D341Med (cell line): ENCODE measurements around the gene CXCL14.
"Not testable (repeated sequence)": the region's sequence is repeated elsewhere in the genome, so short reads cannot be mapped to it uniquely, and the experiment has no call there.

ENCODE experiments used
- DNase-seq: peaks from one replicate; pipeline ENCODE4 v3.0.0; 2012; ENCODE audit warnings: low spot score

The CXCL14 gene

DNA sequence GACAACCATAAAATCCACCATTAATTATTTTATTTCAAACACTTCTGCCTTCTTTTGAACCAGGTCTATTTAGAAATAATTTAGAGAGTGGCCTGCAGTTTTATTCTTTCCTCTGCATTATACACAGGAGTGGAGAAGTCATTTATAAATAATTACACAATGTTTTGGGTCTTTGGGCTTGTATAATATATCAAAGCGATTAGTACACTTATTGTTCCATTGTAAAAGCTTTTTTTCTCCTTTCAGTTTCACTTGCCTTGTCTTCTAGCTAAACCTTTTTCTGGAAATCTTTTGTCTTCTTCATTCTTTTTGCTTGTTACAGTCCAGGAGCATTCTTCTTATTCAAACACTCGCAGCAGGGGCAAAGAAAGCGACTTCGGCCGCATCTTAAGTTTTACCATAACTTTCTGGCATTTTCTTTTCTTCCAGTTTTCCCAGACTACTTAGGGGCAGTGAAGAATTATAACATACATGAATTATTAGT lies 35.7 kb downstream of the CXCL14 start:
- no peak for DNase-seq

DNA sequence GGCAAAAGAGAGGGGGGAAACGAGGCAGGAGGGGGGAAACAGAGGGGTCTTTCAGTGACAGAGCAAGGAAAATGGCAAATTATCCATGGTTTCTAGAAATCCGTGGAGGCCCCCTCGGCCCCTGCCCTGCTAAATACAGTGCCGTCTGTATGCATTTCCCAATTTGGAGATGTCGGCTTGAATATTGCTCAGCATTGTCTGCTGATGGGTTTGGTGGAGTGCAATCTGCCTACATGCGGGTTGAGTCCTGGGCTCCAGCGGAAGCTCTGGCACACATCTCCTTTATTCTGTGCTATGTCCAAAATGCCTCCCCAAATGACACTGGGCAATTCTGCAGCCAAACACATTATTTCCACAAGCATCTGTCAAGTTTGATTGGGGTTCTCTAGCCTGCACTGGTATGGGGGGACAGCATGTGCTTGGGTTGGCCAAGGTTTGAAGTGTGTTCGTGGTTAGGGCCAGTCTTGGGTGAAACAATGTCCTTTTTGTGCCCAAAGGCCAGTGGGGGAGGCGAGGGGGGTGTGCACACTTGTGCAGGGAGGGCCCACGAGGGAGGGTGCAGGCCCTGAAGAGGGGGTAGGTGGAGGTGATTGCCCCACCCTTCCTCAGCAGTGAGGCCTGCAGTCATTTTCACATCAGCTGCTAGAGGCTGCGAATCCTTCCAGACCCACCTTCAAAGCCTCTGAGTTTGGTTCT lies 36.8 kb downstream of the CXCL14 start:
- DNase-seq: no peak

DNA sequence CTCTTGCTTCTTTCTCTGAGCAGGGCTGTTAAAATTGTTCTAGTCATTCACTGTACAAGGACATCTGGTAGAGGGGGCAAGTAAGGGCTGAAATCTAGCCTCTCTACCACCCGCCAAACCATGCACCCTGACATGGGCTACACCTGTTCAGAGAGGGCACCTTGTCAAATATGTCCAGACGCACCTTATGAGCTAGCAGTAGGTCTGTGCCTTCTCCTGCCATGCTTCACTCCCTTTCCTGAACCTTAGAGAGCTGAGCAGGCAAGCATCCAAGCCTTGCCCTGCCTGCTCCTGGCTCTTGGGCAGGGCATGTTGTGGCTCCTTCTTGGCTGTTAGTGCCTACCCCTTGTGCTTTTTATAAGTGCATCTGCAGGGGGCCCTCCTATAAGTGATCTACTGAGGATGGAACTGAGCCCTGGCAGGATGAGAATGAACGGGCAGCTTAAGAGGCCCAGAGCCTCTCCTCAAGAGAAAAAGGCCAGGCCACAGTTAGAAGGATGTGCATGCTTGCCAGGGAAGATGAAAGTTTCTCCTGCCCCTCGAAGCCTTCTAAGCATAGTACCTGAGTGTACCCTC lies 39.3 kb downstream of the CXCL14 start:
- DNase-seq: no peak

DNA sequence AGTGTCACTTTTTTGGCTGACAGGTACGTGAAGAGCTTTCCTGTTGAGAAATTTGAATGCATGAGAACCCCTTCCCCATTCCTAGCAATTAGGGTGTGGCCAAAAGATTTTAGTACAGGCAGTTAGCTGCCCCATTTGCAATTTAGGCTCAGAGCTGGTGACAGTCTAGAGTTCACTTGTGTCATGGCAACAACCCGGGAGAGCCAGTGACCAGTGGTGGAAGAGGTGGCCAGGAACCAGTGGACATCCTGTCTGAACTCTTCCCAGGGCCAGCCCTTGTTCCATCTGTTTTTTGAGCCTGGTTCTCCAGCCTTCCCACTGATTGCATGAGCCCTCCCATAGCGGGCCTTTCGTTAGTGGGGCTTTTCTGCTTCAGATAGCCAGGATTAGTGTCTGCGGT lies 40.5 kb downstream of the CXCL14 start:
- no peak for DNase-seq

DNA sequence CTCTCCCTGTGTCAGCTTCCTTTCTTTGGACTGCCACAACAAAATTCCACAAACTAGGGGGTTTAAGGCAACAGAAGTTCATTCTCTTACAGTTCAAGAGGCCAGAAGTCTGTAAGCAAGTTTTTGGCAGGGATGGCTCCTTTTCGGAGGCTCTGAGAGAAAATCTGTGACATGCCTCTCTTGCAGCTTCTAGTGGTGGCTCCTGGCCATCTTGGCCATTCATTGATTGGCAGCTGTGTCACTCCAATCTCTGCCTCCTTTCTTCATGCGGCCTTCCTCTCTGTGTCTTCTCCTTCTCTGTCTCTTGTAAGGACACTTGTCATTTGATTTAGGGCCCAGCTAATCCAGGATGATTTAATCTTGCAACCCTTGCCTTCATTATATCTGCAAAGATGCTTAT lies 41.0 kb downstream of the CXCL14 start:
- no peak for DNase-seq

DNA sequence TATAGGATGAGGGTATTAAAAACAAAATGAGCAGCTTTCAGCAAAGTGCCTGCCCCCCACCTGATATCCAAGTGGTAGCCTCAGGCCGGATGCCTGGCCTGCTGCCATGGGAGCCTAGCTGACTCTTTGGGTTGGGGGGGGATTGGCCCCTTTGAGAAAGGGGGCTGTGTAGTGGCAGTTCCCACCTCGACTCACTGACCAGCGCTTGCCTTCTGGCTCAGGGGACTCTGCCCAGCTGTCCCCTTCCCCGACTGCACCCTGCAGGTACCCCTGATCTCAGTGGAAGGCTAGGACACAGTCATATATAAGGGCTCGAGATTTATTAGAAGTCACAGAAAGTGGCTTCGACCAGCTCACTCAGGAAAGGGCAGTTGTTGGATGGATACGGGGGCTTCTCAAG lies 41.5 kb downstream of the CXCL14 start:
- DNase-seq: no peak

DNA sequence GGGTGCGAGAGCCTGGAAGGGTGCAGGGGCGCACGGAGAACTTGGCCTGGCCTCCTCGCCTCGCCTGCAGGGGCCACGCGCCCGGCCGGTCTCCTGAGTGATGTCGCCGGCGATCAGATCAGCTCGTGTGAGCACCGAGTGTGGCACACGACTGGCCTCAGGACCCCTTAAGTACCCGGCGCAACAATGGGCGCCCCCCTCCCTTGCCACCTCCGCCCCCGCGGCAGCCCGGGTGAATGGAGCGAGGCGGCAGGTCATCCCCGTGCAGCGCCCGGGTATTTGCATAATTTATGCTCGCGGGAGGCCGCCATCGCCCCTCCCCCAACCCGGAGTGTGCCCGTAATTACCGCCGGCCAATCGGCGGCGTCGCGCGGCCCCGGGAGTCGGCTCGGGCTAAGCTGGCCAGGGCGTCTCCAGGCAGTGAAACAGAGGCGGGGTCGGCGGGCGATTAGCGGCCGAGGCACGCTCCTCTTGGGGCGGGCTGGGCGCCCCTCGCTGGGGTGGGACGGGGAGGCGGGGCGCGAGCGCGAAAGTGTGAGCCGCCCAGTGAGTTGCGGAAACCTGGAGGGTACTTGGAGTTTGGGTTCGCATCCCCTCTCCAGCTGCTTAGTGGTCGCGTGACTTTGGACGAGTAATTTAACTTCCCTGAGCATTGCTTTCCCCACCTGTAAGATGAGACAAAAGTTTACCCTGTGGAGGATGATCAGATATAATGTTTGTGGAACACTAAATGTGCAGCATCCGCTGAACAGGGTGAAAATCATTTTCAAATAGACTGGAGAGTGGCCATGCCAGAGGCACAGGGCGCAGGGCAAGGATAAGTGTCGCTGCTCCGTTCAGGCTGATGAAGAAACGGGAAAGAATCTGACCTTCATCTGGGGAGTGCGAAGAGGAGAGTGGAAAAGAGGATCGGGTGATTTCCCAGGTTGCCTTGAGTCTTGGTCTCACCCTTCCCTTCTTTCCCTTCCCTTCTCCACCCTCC lies 42.7 kb downstream of the CXCL14 start, which contains the start of gene NEUROG1:
Gene NEUROG1, minus strand, starts transcription at position 145 of the 982 bp plus-strand sequence. CDS start 274 bp downstream, outside the sequence.
- DNase-seq: peak; percentile 96

DNA sequence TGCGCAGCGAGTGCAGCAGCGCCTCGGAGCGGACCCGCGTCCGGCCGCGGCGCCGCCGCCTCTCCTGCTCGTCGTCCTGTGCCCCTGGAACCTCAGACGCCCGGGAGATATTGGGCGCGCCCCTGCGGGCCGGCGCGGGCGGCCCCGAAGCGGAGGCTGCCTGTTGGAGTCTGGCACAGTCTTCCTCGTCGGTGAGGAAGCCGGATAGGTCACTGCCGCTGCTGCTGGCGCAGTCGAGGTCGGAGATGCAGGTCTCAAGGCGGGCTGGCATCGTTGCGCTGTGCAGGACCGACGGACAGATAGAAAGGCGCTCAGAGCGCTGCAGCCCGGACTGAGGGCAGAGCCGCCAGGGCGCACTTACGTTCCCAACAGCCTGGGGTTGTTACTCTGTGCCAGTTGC lies 43.4 kb downstream of the CXCL14 start:
- no peak for DNase-seq

DNA sequence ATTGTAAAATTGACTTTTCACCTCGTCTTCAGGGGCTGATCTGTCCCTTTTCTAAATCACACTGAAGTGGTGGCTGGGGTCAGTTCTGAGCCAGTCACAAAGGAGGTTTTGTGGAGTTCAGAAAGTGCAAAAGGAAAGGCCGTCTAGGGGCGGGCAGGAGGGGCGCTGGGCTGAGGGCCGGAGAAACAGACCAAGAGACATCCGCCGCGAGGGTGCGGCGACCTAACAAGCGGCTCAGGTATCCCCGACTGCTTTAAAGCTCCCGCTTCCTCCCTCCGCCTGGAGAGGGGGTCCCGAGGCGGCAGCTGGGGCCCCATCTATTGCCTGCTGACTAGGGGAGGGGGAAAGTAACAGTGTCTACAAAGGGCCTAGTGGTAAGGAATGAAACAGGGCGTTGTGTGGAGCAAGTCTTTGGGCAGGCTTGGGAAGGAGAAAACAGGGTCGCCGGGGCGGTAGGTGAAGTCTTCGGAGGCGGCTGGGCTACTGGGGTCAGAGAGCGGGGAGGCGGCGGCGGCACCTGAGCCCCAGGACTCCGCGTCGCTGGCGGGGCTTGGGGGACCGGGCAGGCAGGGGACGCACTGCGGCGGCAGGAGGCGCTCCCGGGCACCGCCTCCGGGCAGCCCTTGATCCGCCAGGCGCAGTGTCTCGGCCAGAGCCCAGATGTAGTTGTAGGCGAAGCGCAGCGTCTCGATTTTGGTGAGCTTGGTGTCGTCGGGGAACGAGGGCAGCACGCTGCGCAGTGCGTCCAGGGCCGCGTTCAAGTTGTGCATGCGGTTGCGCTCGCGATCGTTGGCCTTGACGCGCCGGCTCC lies 44.0 kb downstream of the CXCL14 start:
- peak; percentile 71 for DNase-seq

DNA sequence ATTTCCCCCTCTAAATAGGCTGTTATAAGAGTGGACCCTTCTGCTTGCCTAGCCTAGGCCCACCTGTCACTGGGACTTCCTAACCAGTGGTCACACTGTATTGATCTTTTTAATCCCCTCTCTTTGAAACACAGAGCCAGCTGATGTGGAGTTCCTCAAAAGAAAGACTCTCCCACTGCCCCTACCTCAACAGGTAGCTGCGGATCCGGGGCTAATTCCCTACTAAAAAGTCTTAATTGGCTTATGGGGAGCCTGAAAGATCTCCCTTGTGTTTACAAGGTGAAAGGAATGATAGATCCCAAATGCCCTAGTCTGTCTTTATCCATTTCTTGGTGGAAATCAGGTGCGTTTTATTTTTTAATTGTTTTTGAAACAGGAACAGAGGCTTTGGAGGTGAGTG lies 45.0 kb downstream of the CXCL14 start:
- DNase-seq: no peak

DNA sequence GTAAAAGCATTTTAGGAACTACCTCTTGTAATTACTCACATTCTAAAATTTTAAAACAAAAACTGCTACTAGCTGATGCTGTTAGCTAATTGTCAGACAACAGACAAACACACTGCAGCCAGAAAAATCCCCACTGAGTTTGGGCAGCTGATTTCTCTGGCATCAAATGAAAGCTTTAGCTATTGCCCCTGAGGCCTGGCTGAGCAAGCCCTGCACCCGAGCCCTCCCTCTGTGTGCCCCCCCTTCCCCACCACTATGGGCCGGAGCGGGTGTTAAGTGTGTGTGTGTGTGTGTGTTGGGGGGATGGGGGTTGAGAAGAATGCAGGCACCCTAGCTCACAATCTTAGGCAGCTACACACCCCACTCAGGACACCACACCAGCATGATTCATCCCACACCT lies 45.5 kb downstream of the CXCL14 start:
- peak; percentile 71 for DNase-seq

DNA sequence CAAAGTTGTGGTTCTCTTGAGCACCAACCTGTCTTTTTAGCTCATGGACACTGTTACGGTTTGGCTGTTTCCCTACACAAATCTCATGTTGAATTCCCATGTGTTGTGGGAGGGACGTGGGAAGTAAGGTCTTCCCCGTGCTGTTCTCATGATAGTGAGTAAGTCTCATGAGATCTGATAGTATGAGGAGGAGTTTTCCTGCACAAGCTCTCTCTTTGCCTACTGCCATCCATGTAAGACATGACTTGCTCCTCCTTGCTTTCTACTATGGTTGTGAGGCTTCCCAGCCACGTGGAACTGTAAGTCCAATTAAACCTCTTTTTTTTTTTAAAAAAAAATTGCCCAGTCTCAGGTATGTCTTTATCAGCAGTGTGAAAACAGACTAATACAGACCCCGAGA lies 49.2 kb downstream of the CXCL14 start:
- not testable (repeated sequence) for DNase-seq

DNA sequence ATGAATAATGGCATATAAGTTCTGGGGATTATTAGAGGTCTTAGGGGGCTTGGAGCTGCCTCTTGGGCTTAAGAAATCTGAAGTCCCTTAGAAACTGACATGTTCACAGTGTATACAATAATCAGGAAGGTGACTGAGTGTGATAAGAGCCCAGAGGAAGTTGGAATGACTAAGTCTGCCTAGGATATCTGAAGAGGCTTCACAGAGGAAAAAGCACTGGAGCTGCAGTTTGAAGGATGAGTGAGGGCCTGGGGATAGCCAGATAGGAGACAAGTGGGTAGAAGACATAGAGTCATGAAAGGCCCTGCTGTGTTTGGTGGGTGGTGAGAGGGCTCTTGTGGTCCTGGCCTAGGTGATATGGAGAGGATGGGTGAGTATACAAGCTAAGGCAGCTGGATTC lies 51.9 kb downstream of the CXCL14 start:
- DNase-seq: no peak

DNA sequence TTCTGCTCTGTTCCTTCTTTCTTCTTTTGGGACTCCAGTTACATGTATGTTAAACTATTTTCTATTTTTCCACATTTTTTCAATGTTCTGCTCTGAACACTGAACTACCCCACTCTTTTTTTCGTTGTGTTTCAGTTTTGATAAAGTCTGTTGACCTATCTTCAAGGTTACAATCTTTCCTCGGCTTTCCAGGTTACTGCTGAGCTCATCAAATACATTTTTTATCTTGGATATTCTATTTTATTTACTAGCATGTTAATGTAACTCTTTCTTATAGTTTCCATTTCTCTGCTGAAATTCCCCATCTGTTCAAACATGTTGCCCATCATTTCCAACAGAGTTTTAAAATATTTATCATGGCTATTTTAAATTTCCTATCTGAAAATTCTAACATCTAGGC lies 56.8 kb downstream of the CXCL14 start:
- DNase-seq: no peak
